Measurements from ENCODE around the gene RASGRF1.

DNA sequence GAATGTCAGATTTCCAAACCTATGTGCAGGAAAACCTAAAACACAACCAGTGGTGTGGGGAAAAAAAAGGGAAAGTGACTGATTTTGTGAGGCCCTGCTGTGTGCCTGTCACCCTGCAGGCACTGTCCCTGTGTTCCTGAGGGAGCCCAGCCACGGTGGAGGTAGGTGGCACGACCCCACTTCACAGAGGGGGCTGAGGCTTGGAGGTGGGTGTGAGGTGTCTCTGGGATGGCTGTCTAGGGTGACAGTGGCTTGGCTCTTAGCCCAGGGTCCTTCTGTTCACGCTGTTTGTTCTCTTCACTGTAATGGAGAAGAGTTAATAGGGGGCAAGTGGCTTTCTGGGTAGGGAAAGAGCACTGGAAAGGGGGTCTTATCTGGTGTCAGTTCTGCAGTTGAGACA is 22.6 kb downstream of the RASGRF1 start:
- TF ChIP-seq, protein P1, sequence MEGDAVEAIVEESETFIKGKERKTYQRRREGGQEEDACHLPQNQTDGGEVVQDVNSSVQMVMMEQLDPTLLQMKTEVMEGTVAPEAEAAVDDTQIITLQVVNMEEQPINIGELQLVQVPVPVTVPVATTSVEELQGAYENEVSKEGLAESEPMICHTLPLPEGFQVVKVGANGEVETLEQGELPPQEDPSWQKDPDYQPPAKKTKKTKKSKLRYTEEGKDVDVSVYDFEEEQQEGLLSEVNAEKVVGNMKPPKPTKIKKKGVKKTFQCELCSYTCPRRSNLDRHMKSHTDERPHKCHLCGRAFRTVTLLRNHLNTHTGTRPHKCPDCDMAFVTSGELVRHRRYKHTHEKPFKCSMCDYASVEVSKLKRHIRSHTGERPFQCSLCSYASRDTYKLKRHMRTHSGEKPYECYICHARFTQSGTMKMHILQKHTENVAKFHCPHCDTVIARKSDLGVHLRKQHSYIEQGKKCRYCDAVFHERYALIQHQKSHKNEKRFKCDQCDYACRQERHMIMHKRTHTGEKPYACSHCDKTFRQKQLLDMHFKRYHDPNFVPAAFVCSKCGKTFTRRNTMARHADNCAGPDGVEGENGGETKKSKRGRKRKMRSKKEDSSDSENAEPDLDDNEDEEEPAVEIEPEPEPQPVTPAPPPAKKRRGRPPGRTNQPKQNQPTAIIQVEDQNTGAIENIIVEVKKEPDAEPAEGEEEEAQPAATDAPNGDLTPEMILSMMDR (conservative IDR thresholded peaks at IDR 0.05 in 1 of 2, IDR thresholded peaks at IDR 0.05 in 1 of 2; ENCODE audit: extremely low read depth in 1 of 2, insufficient read depth in 1 of 2, low read depth in 1 of 2, low read length in 2 of 2) = no peak
- TF ChIP-seq EZH2 (IDR thresholded peaks at IDR 0.05; ENCODE audit: borderline replicate concordance, low read length) = no peak

Measured in mammary epithelial cell (primary cell).